HepG2 (cell line): ENCODE results near the gene CFD. TPM values are rescaled to one million over a fixed set of nuclear protein-coding genes. Genes with fewer than 3 reads are reported as not detected.

Source experiments
- ATAC-seq: fragments of 200-7000 bp; cut with Tn5 transposase; 3 replicates; pipeline ENCODE4 v1.9.1; 2020; ENCODE audit warnings: mild to moderate bottlenecking, moderate library complexity
- BruUV-seq: library from RNA; stranded (reverse); fragments of 400-500 nt; replicated peaks from 2 replicates; lab custom pipeline; 2021; lab: Mats Ljungman, UMichigan
- CTCF ChIA-PET: fragments of 300-600 bp; formaldehyde crosslinking; extraction: SDS; loops from one replicate; lab custom pipeline; 2021; ENCODE audit warnings: low total read pairs, inconsistent platforms, low intra/inter-chr PET ratio; lab: Yijun Ruan, JAX
- POLR2A ChIA-PET: fragments of 350-600 bp; sonication (Branson Sonifier 250); formaldehyde crosslinking; loops from one replicate; lab custom pipeline; 2020; ENCODE audit warnings: antibody characterized with exemption, inconsistent platforms; lab: Yijun Ruan, JAX
- DNase-seq: peaks from one replicate; pipeline ENCODE4 v3.0.0-alpha.2; 2015; ENCODE audit warnings: low spot score
- FAIRE-seq: peaks from 3 replicates; lab custom pipeline; 2011; peaks lifted over from hg19 to GRCh38; lab: Jason Lieb, UNC
- H2AFZ ChIP-seq: one replicate; pipeline ENCODE4 v1.6.1; 2011; ENCODE audit warnings: low read length, inconsistent platforms
- H3K27ac ChIP-seq: fragments of 300-600 bp; 3 replicates; pipeline ENCODE4 v1.8.0; 2011; ENCODE audit warnings: mixed run types, mild to moderate bottlenecking, mixed read lengths, low read length, inconsistent platforms; ENCODE audit not compliant: insufficient read depth; ENCODE audit errors: extremely low read length
- H3K27me3 ChIP-seq, 2 experiments: fragments of 200-600 bp in 1 of 2; 2 replicates in 1 of 2; 3 replicates in 1 of 2; pipeline versions ENCODE4 v1.6.0 to v1.8.0; 2011; ENCODE audit warnings: low read length in 2 of 2, mild to moderate bottlenecking in 2 of 2, moderate library complexity in 2 of 2, inconsistent platforms in 1 of 2; ENCODE audit not compliant: insufficient read depth in 2 of 2, control insufficient read depth in 1 of 2
- H3K36me3 ChIP-seq, 2 experiments: fragments of 200-600 bp in 1 of 2; replicated peaks in 1 of 2; 2 replicates in 1 of 2; 3 replicates in 1 of 2; pipeline versions ENCODE4 v1.5.1 to v1.8.0; 2011; ENCODE audit warnings: low read length in 2 of 2, inconsistent platforms in 1 of 2; ENCODE audit not compliant: insufficient read depth in 2 of 2, control insufficient read depth in 1 of 2
- H3K4me1 ChIP-seq: 2 replicates; pipeline ENCODE4 v1.5.1; 2012; ENCODE audit warnings: low read length, inconsistent platforms; ENCODE audit not compliant: insufficient read depth
- H3K4me2 ChIP-seq: 2 replicates; pipeline ENCODE4 v1.6.0; 2011; ENCODE audit warnings: low read depth, low read length, inconsistent platforms
- H3K4me3 ChIP-seq, 3 experiments: fragments of 200-600 bp in 1 of 3; sonication (generic), shearing (Covaris generic) in 1 of 3; replicated peaks in 1 of 3; 2 replicates each; pipeline ENCODE4 v1.5.1; 2011 to 2016; ENCODE audit warnings: low read length in 3 of 3, inconsistent platforms in 2 of 3, low read depth in 2 of 3, mild to moderate bottlenecking in 2 of 3, control low read depth in 1 of 3, mixed read lengths in 1 of 3; ENCODE audit not compliant: insufficient read depth in 1 of 3
- H3K79me2 ChIP-seq: one replicate; pipeline ENCODE4 v1.6.1; 2011; ENCODE audit warnings: low read length, inconsistent platforms; ENCODE audit not compliant: insufficient read depth
- H3K9ac ChIP-seq: 2 replicates; pipeline ENCODE4 v1.6.0; 2011; ENCODE audit warnings: mild to moderate bottlenecking, low read depth, low read length, inconsistent platforms; ENCODE audit not compliant: insufficient read depth
- H3K9me3 ChIP-seq: 2 replicates; pipeline ENCODE4 v1.5.1; 2012; ENCODE audit warnings: mild to moderate bottlenecking, low read length
- H4K20me1 ChIP-seq: 2 replicates; pipeline ENCODE4 v1.6.0; 2011; ENCODE audit warnings: inconsistent platforms, mild to moderate bottlenecking, low read length, moderate library complexity; ENCODE audit not compliant: insufficient read depth
- DR1 ChIP-seq: sonication (generic); formaldehyde crosslinking; IDR thresholded peaks from 2 replicates; pipeline ENCODE4 v1.8.0; 2021; ENCODE audit warnings: mild to moderate bottlenecking, missing genetic modification reagents, inconsistent platforms
- GATAD2A ChIP-seq: IDR thresholded peaks from 2 replicates; pipeline ENCODE4 v1.6.1; 2016
- GPN1 ChIP-seq: sonication (generic); formaldehyde crosslinking; IDR thresholded peaks from 2 replicates; pipeline ENCODE4 v1.5.1; 2020; ENCODE audit warnings: missing genetic modification reagents, borderline replicate concordance
- HMG20A ChIP-seq: IDR thresholded peaks from 2 replicates; pipeline ENCODE4 v1.6.1; 2016; ENCODE audit warnings: borderline replicate concordance
- KMT2B ChIP-seq: IDR thresholded peaks from 2 replicates; pipeline ENCODE4 v1.6.1; 2016; ENCODE audit warnings: missing genetic modification reagents, missing compliant biosample characterization
- MLX ChIP-seq: IDR thresholded peaks from 2 replicates; pipeline ENCODE4 v1.6.1; 2016
- PHB2 ChIP-seq: fragments of 450-650 bp; IDR thresholded peaks from 2 replicates; pipeline ENCODE4 v1.6.1; 2018; ENCODE audit not compliant: partially characterized antibody
- ZBTB33 ChIP-seq: sonication (generic); formaldehyde crosslinking; IDR thresholded peaks from 2 replicates; pipeline ENCODE4 v1.4.0; 2020; ENCODE audit warnings: missing genetic modification reagents
- ZBTB42 ChIP-seq: sonication (generic); formaldehyde crosslinking; IDR thresholded peaks from 2 replicates; pipeline ENCODE4 v1.5.0; 2020; ENCODE audit warnings: mild to moderate bottlenecking, missing genetic modification reagents
- ZFP36L1 ChIP-seq: sonication (generic); formaldehyde crosslinking; IDR thresholded peaks from 2 replicates; pipeline ENCODE4 v1.8.0; 2022; ENCODE audit warnings: mild to moderate bottlenecking, missing genetic modification reagents, moderate library complexity
- ZNF282 ChIP-seq: fragments of 450-650 bp; IDR thresholded peaks from 2 replicates; pipeline ENCODE4 v1.6.1; 2018; ENCODE audit not compliant: partially characterized antibody
- ZNF335 ChIP-seq: sonication (generic); formaldehyde crosslinking; IDR thresholded peaks from 2 replicates; pipeline ENCODE4 v1.4.0; 2020; ENCODE audit warnings: missing genetic modification reagents
- ZNF614 ChIP-seq: IDR thresholded peaks from 2 replicates; pipeline ENCODE4 v1.6.1; 2018; ENCODE audit warnings: missing biosample characterization, missing genetic modification reagents, inconsistent platforms, borderline replicate concordance
- WGBS: methylation state at CpG from one replicate; pipeline ENCODE4 v1.1.6; 2017; ENCODE audit warnings: low lambda C conversion rate; 5-methylcytosine and 5-hydroxymethylcytosine counted together
- in situ Hi-C: cut with HindIII; loops from 2 replicates; pipeline ENCODE4 v1.10.0; 2017; ENCODE audit warnings: low pct_unique_long_range_greater_than_20kb; ENCODE audit not compliant: extremely low pct_ligation_motif_present
- intact Hi-C: fragments of 100-400 bp; cut with micrococcal nuclease; formaldehyde crosslinking; loops from one replicate; pipeline ENCODE4 v1.10.0; 2022; ENCODE audit not compliant: unreplicated experiment
- polyA plus RNA-seq, 8 experiments: library from polyadenylated mRNA; depleted of rRNA in 3 of 8; stranded (reverse) in 7 of 8; unstranded in 1 of 8; fragments of >200 nt; fragmentation: Illumina TruSeq in 4 of 8; extraction: Trizol in 4 of 8; gene quantifications; 2 replicates each; pipeline versions ENCODE4 v1.2.1 to v1.2.3, GENCODE V29; 2011 to 2016; ENCODE audit warnings: low read depth in 4 of 8, missing spikeins in 1 of 8, mixed read lengths in 1 of 8; ENCODE audit not compliant: insufficient read depth in 1 of 8
- total RNA-seq, 5 experiments: library from RNA; depleted of rRNA; stranded (reverse); fragments of >200 nt; fragmentation: Illumina TruSeq; extraction: Trizol; gene quantifications; 2 replicates each; pipeline ENCODE4 v1.2.3, GENCODE V29; 2016; ENCODE audit warnings: low read depth in 1 of 5
- TF ChIP-seq, protein P1 (sequence below): sonication (generic); formaldehyde crosslinking; IDR thresholded peaks from 2 replicates; pipeline ENCODE4 v1.5.0; 2020; ENCODE audit warnings: missing genetic modification reagents, mild to moderate bottlenecking, borderline replicate concordance
- TF ChIP-seq, protein P2 (sequence below): sonication (generic); formaldehyde crosslinking; IDR thresholded peaks from 2 replicates; pipeline ENCODE4 v1.4.0; 2020; ENCODE audit warnings: missing genetic modification reagents

CFD gene
- total and polyA plus RNA-seq, 2 of the 13 experiments (the other 11 are each of a cell fraction or from before 2014, with no cell fraction given): 2.3 to 4.6 TPM

- TF ChIP-seq HMG20A (CRISPR knock-in tag): no peak; the same call in 1 of the 2 replicates
- peak; percentile 57; the same call in 1 of the 2 replicates for TF ChIP-seq GATAD2A
- TF ChIP-seq PHB2: no peak
- 0 out of 2 replicates have a peak, but pooled peaks have one; percentile 28 for TF ChIP-seq ZFP36L1 (CRISPR knock-in tag)
- no peak for TF ChIP-seq DR1 (CRISPR knock-in tag)
- TF ChIP-seq MLX (CRISPR knock-in tag): no peak
- TF ChIP-seq, protein P1, sequence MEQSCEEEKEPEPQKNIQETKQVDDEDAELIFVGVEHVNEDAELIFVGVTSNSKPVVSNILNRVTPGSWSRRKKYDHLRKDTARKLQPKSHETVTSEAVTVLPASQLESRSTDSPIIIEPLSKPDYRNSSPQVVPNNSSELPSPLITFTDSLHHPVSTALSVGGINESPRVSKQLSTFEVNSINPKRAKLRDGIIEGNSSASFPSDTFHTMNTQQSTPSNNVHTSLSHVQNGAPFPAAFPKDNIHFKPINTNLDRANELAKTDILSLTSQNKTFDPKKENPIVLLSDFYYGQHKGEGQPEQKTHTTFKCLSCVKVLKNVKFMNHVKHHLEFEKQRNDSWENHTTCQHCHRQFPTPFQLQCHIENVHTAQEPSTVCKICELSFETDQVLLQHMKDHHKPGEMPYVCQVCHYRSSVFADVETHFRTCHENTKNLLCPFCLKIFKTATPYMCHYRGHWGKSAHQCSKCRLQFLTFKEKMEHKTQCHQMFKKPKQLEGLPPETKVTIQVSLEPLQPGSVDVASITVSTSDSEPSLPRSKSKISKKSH: no peak
- TF ChIP-seq ZNF614: no peak
- no peak for TF ChIP-seq ZNF335 (CRISPR knock-in tag)
- 0 out of 2 replicates have a peak, but pooled peaks have one; percentile 26 for TF ChIP-seq KMT2B (CRISPR knock-in tag)
These were observed 33.6 kb downstream of the CFD start, which contains the start of the genes MED16 and RNU6-9 (continued) for GRCh38 chr19:892894-893689.

GRCh38 chr19:896434-896833 is 37.0 kb downstream of the CFD start:
- Histone ChIP-seq H4K20me1 (no peaks in the 10 kb centered on the region), H3K79me2 (peaks cover 6% of the 10 kb centered on the region), H2AFZ (no peak overlapping the region), H3K9ac (no peak overlapping the region), H3K4me1 (no peaks in the 10 kb centered on the region), H3K36me3 (peaks cover 4 to 15% of the 10 kb centered on the region in 2 experiments; a peak in 4 of 5 replicates), H3K9me3 (no peaks in the 10 kb centered on the region), H3K27me3 (no peaks in the 10 kb centered on the region), H3K4me3 (no peak overlapping the region), H3K4me2 (no peak overlapping the region), H3K27ac (no peak overlapping the region)
- ATAC-seq (no peak), DNase-seq (no peak), FAIRE-seq (no peak)
- BruUV-seq: no TSS peak
- intact Hi-C loops (no loop called here), in situ Hi-C loops (no loop called here)
- ChIA-PET POLR2A (interaction anchor here (1.1 kb wide), 1 partner anchor 144 kb away, joined by 3 read pairs; no protein-coding TSS in a partner anchor), CTCF (no interaction called here)
- 93% methylated on average over 9 of the region's 10 CpGs for WGBS
- TF ChIP-seq, protein P2, sequence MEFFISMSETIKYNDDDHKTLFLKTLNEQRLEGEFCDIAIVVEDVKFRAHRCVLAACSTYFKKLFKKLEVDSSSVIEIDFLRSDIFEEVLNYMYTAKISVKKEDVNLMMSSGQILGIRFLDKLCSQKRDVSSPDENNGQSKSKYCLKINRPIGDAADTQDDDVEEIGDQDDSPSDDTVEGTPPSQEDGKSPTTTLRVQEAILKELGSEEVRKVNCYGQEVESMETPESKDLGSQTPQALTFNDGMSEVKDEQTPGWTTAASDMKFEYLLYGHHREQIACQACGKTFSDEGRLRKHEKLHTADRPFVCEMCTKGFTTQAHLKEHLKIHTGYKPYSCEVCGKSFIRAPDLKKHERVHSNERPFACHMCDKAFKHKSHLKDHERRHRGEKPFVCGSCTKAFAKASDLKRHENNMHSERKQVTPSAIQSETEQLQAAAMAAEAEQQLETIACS (CRISPR knock-in tag): no peak
- TF ChIP-seq GPN1 (CRISPR knock-in tag) (no peak), ZBTB33 (CRISPR knock-in tag) (no peak), ZNF282 (no peak), ZBTB42 (CRISPR knock-in tag) (no peak)
